ENCODE data around the gene MON1B. TPM values are rescaled to one million over a fixed set of nuclear protein-coding genes. Genes with fewer than 3 reads are reported as not detected.

Gene MON1B
- total RNA-seq: 5.3 and 7.7 TPM in 2 replicates

GRCh38 chr16:77190478-77191258 lies at the start of gene MON1B:
Gene MON1B, plus strand, starts transcription at chr16:77191190. Its CDS starts 296 bp downstream, at chr16:77191486.

GRCh38 chr16:77199211-77199610 lies 8.2 kb downstream of the MON1B start, which contains the start of gene SYCE1L:
Gene SYCE1L, plus strand, starts transcription at chr16:77199408. Its CDS starts 44 bp downstream, at chr16:77199452.

Other genes with a start within 250 kb of the MON1B start
- 0.46 and 0.85 TPM in 2 replicates for gene SYCE1L, start 8.2 kb downstream of the MON1B start, total RNA-seq
- under 0.01 and 0.18 TPM in 2 replicates for gene ADAMTS18, start 243.8 kb downstream of the MON1B start, total RNA-seq